Amygdala (tissue), 56 donors: Measurements from ENCODE around the gene GDI1.

ENCODE experiments used
- DNase-seq, 56 donors: peaks; one replicate each; lab custom pipeline; 2025; lab: John Stamatoyannopoulos, UW

The GDI1 gene

DNA sequence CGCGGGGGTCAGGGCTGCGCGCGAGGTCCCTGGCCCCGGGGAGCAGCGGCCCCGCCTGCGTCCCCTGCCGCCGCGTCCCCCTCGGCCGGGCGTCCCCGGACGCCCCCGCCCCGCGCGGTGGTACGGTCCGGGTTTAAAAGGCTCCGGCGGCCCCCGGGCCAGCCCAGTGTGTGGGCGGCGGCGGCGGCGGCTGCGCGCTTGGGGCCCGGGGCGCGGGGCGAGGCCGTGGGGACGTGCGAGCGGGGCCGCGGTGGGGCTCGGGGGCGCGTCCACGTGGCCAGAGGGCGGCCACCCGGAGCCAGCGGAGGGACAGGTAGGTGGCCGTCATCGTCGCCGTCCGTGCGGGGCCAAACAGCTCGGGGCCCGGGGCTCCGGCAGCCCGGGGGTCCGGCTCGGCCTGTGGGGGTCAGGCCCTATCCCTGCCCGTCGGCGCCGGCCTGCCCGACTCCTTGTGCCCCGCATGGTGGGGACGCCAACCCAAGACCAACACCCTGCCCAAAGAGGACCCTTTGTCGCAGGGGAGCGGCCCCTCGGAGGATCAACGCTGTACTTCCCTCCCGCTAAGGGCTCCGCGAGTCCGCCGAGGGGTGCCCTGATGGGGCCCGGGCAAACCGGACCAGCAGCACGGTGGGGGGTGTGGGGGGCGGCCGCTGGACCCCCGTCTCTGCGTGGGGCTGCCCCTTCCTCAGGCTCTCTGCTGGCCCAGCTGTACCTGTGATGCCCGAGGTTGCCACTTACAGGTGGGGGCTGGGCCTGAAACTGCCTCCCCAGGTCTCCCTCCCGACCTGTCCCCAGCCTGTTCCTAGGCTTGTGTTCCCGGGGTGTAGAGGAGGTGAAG, 21.4 kb downstream of the GDI1 start, which contains the start of gene PLXNA3:
Gene PLXNA3, plus strand, starts transcription at position 166 of the 838 bp plus-strand sequence. CDS start 1,903 bp downstream, outside the sequence.
- peak in 25 of 56 donors; percentile 7 to 65 (median 27) for DNase-seq

DNA sequence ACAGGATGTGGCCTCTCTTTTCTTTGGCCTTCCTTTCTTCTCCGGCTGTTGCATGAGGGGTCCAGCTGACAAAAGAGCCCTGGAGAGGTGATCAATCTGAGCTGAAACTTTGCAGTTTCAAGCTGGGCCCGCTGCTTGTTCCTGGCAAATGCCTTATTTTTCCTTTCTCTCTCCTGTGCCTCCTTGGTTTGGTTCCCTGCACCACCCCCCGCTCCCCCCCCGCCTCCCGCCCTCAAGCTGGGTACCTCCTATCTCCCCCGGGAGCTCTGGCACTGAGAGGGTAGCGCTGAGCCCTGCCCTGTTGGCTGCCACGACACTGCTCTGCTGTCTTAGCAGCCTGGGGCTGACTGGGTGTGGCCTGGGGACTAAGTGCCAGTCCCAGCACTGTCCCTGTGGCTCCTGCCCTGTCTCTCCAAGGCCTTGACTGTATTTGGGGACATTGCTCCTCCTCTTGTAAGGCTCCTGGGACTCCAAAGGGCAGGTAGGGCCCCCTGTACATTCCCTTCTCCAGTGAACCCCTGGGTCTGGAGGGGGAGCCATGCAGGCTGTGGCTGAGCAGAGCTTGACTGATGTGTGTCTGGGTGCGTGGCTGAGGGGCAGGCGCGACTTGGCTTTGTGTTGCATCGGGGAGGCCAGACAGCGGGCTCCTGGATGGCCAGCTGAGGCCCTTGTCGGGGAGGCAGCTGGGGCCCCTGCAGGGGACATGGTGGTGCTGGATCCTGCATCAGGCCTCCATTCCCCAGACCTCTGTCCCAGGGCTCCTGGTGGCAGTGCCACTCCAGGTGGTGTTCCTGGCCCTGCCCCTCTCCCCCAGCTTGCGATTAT, 22.2 kb downstream of the GDI1 start:
- DNase-seq, result peak in 16 of 56 donors; percentile 4 to 34 (median 15)

DNA sequence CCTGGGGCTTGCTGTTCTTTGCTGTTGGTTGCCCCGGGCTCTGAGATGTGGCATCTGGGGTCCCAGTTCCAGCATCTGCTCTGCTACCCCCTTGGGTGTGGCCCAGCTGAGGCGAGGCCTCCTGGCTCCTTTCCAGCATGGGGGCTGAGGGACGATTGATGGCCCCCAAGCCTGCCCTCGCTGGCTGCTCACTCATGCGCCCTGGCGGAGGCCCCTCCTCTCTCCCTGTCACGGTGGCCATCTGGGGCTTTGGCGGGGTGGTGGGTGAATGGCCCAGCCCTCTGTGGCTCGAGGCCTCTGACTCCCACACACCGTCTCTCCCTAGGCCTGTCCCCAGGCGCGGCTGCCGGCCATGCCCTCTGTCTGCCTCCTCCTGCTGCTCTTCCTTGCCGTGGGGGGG, 22.9 kb downstream of the GDI1 start:
- DNase-seq, result no peak

DNA sequence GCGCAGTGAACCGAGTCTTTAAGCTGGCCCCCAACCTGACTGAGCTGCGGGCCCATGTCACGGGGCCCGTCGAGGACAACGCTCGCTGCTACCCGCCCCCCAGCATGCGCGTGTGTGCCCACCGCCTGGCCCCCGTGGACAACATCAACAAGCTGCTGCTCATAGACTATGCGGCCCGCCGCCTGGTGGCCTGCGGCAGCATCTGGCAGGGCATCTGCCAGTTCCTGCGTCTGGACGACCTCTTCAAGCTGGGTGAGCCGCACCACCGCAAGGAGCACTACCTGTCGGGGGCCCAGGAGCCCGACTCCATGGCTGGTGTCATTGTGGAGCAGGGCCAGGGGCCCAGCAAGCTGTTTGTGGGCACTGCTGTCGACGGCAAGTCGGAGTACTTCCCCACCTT, 23.4 kb downstream of the GDI1 start:
- DNase-seq, result peak in 6 of 56 donors; percentile 6 to 23 (median 9)

DNA sequence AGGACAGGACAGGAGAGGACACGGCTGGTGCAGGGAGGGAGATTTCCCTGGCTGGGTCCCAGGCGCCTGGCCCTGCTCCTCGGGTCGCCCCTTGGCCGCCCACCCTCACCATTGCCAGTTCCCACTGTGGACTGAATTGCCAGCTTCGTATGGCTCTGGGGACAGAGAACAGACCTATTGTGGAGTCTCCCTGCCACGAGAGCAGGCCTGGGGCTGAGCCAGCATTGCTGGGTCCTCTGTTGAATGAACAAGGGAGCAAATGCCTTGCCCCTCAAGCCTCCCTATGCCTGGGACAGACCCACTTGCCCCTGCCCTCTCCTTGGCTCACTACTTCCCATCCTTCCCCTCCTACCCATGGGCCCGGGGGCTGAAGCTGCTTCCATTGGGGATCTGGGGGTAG, 25.4 kb downstream of the GDI1 start:
- peak in 23 of 56 donors; percentile 2 to 60 (median 25) for DNase-seq

DNA sequence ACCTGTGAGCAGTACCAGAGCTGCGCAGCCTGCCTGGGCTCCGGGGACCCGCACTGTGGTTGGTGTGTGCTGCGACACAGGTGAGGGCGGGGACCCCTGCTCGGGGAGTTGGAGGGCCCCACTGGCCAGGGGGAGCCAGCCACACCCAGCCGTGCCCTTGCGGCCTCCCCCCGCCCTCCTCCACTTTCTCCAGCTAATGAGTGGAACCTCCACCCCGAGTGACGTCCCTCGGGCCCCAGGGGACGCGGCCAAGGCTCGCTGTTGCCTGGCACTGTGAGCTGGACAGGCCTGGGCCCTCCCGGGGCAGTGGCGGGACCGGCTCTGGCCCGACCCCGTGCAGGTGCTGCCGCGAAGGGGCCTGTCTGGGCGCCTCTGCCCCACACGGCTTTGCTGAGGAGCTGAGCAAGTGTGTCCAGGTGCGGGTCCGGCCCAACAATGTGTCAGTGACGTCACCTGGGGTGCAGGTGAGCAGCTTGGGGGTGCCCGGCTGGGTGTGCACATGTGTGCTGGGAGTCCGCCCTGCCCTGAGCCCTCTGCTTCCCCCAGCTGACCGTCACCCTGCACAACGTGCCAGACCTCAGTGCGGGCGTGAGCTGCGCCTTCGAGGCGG, 26.8 kb downstream of the GDI1 start:
- no peak for DNase-seq

DNA sequence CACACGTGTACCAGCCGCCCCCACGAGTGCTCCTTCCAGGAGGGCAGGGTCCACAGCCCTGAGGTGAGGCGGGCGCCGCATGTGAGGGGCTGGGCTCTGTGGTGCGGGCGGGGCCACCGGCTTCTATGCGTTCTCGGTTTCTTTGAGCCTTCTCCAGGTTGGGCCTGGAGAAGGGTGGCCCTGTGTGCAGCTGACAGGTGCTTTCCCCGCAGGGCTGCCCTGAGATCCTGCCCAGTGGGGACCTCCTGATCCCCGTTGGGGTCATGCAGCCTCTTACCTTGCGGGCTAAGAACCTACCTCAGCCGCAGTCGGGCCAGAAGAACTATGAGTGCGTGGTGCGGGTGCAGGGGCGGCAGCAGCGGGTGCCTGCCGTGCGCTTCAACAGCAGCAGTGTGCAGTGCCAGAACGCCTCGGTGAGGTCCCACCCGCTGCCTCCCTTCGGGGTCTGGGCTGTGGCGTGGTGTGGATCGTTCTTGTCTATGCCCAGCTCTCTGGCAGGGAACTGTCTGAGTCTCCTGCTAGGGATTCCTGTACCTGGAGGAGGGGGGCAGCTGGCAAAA, 27.9 kb downstream of the GDI1 start:
- no peak for DNase-seq

DNA sequence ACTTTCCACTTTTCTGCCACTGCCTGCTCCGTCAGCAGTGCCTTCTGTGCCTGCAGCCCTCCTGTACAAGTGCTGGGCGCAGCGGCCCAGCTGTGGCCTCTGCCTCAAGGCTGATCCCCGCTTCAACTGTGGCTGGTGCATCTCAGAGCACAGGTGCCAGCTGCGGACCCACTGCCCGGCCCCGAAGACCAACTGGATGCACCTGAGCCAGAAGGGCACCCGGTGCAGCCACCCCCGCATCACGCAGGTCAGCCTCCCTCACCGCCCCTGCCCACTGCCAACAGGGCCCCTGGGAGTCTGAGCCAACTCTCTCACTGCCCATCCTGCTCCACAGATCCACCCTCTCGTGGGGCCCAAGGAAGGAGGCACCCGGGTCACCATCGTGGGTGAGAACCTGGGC, 28.6 kb downstream of the GDI1 start:
- DNase-seq, result no peak

DNA sequence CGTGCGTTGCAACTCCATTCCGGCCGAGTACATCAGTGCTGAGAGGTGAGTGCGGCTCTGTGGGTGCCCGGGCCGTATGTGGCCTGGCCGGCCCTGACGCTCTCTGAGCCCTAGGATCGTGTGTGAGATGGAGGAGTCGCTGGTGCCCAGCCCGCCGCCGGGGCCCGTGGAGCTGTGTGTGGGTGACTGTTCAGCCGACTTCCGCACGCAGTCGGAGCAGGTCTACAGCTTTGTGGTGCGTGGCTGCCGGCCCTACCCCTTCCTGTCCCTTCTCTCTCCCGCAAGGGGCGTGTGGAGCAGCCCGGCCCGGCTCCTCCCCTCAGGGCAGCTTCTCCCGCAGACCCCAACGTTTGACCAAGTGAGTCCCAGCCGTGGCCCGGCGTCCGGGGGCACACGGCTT, 29.1 kb downstream of the GDI1 start:
- no peak for DNase-seq

DNA sequence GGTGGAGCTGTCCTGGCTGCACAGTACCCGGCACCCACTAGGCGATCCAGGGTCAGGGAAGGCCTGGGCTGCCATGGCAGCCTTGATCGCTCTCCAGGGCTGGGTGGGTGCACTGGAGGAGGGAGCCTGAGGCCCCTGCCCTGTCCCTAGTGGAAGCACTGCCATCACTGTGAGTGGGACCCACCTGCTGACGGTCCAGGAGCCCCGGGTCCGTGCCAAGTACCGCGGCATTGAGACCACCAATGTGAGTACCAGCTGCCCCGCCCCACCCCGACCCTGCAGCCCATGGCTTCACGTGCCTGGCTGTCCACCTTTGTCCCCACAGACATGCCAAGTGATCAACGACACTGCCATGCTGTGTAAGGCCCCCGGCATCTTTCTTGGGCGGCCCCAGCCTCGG, 30.0 kb downstream of the GDI1 start:
- no peak for DNase-seq

DNA sequence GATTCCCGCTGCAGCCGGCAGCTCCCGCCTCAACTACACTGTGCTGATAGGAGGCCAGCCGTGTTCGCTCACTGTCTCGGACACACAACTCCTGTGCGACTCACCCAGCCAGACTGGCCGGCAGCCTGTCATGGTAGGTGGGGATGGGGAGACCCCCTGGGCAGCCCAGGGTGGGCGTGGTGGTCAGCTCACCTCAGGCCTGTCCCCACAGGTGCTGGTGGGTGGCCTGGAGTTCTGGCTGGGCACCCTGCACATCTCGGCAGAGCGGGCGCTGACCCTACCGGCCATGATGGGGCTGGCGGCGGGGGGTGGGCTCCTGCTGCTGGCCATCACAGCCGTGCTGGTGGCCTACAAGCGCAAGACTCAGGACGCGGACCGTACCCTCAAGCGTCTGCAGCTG, 30.6 kb downstream of the GDI1 start:
- no peak for DNase-seq

DNA sequence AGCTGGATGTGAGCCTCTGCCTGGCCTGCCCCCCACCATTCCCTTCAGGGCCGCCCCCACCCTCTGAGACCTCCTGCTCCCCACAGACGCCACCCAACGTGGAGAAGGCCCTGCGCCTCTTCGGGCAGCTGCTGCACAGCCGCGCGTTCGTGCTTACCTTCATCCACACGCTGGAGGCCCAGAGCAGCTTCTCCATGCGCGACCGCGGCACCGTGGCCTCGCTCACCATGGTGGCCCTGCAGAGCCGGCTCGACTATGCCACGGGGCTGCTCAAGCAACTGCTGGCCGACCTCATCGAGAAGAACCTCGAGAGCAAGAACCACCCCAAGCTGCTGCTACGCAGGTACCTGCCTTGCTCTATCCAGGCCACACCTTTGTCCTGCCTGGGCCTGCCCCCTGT, 31.3 kb downstream of the GDI1 start:
- DNase-seq, result no peak

DNA sequence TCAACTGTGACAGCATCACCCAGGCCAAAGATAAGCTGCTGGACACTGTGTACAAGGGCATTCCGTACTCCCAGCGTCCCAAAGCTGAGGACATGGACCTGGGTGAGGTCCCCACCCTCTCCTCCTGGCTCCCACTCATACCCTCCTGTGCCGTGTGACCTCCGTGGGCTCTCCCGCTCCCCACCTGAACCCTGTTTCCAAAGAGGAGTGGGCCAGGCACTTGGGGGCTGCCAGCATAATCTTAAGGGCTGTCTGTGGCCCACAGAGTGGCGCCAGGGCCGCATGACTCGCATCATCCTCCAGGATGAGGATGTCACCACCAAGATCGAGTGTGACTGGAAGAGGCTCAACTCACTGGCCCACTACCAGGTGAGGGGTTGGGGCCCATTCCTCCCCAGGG, 32.2 kb downstream of the GDI1 start:
- no peak for DNase-seq

DNA sequence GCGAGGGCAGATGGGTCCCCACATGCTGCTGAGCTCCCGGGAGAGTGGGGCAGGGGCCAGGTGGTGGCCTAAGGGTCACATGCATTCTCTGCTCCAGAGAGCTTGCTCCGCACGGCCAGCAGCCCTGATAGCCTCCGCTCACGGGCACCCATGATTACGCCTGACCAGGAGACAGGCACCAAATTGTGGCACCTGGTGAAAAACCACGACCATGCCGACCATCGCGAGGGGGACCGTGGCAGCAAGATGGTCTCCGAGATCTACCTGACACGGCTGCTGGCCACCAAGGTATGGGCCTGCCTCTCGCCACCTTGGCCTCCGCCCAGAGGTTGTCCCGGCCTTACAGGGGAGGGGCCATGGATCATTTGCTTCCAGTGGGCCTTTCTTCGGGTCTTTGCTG, 32.9 kb downstream of the GDI1 start:
- DNase-seq, result no peak

DNA sequence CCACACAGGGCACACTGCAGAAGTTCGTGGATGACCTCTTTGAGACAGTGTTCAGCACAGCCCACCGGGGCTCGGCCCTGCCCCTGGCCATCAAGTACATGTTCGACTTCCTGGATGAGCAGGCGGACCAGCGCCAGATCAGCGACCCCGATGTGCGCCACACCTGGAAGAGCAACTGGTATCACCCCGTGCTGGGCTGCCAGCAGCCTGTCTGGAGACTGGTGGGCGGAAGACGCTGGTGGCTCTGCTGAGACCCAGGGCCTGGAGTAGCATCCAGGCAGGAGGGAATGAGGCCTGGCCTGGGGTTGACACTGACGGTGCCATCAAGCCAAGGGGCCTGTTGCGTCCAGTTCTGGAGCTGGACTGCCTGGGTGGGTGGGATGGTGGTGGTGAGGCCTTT, 33.5 kb downstream of the GDI1 start:
- no peak for DNase-seq

DNA sequence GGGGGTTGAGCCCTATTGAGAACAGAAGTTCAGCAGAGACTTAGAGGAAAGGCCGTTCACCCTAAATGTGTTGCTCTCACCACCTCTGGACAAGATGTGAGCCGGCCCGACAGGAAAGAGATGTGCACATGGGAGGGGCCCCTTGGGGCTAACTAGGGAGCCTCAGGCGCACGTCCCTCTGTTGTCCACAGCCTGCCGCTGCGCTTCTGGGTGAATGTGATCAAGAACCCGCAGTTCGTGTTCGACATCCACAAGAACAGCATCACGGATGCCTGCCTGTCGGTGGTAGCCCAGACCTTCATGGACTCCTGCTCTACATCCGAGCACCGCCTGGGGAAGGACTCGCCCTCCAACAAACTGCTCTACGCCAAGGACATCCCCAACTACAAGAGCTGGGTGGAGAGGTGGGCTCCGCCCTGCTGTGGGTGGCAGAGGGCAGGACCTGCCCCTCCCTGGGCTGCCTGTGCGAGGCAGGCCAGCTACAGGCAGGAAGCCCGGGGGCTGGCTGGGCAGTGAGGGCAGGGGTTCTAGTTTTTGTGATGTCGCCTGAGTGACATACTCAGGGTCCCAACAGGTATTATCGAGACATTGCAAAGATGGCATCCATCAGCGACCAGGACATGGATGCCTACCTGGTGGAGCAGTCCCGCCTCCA, 34.1 kb downstream of the GDI1 start:
- DNase-seq, result no peak

DNA sequence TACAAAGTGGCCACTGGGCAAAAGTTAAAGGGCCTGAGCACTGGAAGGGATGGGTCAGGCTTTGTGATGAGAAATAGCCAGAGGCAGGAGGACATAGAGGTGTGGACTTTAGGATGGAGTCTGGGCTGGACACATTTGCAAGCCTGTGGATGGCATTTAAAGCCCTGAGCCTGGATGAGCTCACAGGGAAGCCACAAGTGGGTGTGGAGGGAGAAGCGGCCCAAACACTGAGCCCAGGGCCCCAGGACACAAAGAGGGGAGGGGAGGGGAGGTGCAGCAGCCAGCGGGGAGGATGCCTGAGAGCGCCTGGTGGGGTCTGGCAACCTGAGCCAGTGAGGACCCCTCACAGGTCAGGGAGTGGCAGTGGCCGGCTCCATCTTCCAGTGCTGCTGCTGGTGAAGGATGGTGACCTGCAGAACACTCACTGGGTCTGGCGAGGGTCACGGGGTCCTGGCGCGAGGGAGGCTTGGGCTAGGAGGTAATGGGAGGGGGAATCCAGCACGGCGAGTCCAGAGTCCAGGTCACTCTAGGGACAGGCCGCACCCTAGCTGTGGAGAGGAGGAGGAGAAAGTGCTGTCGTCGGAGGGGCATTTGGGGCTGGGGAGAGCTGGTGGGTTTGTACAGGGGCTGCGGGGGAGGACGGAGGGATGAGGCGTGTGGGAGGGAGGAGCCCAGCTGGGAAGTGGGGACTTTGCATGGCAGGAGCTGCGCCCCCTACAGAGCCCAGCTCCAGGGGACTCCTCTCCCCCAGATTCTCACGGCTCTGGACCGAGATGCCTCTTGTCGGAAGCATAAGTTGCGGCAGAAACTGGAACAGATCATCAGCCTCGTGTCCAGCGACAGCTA, 35.1 kb downstream of the GDI1 start:
- no peak for DNase-seq

DNA sequence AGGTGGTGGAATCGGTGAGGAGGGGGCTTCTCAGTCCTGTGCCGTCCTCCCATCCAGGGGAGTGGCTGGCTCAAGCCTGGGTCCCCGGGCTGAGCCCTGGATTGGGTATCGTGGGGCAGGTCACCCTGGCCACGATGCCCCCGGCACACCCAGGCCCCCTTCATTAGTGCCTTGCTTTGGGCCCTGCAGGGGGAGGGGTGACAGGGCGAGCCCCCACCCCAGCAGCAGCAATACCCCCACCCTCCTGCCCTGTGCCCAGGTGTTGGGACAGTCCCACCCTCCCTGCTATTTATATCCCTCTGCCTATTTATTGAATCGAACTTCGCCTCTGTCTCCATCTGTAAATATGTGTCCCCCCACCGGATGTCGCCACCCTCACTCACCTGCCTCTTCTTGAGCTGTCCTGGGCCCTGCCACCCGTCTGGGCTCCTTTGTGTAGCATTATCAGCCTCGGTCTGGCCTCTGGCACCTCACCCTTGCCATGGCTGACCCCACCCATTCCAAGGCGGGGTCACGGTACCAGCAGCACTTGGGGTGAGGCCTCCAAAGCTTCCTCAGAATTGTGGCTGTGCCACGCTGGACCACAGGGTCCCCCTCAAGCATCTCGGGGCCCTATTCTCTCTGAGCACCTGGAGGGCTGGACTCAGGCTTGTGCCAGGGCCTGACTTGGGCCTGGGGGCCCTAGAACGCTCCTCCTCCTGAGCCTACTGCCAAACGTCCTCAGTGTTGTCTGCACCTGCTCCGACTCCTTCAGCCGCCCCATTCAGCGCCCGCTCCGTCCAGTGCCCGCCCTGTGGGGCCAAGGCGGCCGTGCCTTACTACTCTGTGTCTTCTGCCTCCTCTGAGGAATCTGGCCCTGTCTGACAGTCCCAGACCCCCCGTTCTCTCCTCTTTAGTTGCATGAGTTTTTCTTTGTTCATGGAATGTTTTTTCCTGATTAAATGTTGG, 36.0 kb downstream of the GDI1 start:
- no peak for DNase-seq
